ENCODE data around the gene ATG101.

Gene ATG101

GRCh38 chr12:52035190-52035589 lies 34.6 kb upstream of the ATG101 start:
- no peak for DNase-seq (ENCODE audit: low read depth)
- TF ChIP-seq CTCF (conservative IDR thresholded peaks at IDR 0.05; ENCODE audit: control insufficient read depth, insufficient read depth, low read depth, low read length) = no peak
- H3K4me3 ChIP-seq (ENCODE audit: control insufficient read depth, low read depth, low read length) = no peak overlapping the region

GRCh38 chr12:52035926-52036325 lies 33.9 kb upstream of the ATG101 start:
- no peak overlapping the region for H3K4me3 ChIP-seq (ENCODE audit: control insufficient read depth, low read depth, low read length)
- no peak for TF ChIP-seq CTCF (conservative IDR thresholded peaks at IDR 0.05; ENCODE audit: control insufficient read depth, insufficient read depth, low read depth, low read length)
- no peak for DNase-seq (ENCODE audit: low read depth)

GRCh38 chr12:52036587-52037171 lies 33.1 kb upstream of the ATG101 start:
- H3K4me3 ChIP-seq (ENCODE audit: control insufficient read depth, low read depth, low read length) = peak overlapping the region; percentile 28
- no peak for TF ChIP-seq CTCF (conservative IDR thresholded peaks at IDR 0.05; ENCODE audit: control insufficient read depth, insufficient read depth, low read depth, low read length)
- DNase-seq (ENCODE audit: low read depth) = peak; percentile 60

GRCh38 chr12:52037248-52037861 lies 32.4 kb upstream of the ATG101 start:
- H3K4me3 ChIP-seq (ENCODE audit: control insufficient read depth, low read depth, low read length) = peak overlapping the region; percentile 56
- DNase-seq (ENCODE audit: low read depth) = peak; percentile 54
- peak; percentile 2 for TF ChIP-seq CTCF (conservative IDR thresholded peaks at IDR 0.05; ENCODE audit: control insufficient read depth, insufficient read depth, low read depth, low read length)

- no peak overlapping the region for H3K4me3 ChIP-seq (ENCODE audit: control insufficient read depth, low read depth, low read length)
- peak; percentile 53 for DNase-seq (ENCODE audit: low read depth)
Observed at GRCh38 chr12:52038447-52038846, 31.3 kb upstream of the ATG101 start.

GRCh38 chr12:52041035-52041434 lies 28.7 kb upstream of the ATG101 start:
- H3K4me3 ChIP-seq (ENCODE audit: control insufficient read depth, low read depth, low read length) = no peak overlapping the region
- no peak for DNase-seq (ENCODE audit: low read depth)
- no peak for TF ChIP-seq CTCF (conservative IDR thresholded peaks at IDR 0.05; ENCODE audit: control insufficient read depth, insufficient read depth, low read depth, low read length)

More at GRCh38 chr12:52038447-52038846, 31.3 kb upstream of the ATG101 start:
- no peak for TF ChIP-seq CTCF (conservative IDR thresholded peaks at IDR 0.05; ENCODE audit: control insufficient read depth, insufficient read depth, low read depth, low read length)

All from fibroblast of mammary gland (primary cell).